HEK293 (cell line): ENCODE results near the gene KIAA0825.

Experiments used
- BCL11B ChIP-seq: fragments of 450-650 bp; formaldehyde crosslinking; IDR thresholded peaks from 2 replicates; pipeline ENCODE4 v1.5.1; 2016; ENCODE audit warnings: low read depth, missing biosample characterization, missing genetic modification characterization
- ELK4 ChIP-seq: IDR thresholded peaks from 2 replicates; pipeline ENCODE4 v1.6.1; 2011; ENCODE audit warnings: mild to moderate bottlenecking, low read depth, low read length, borderline replicate concordance
- FEZF1 ChIP-seq: fragments of 450-650 bp; formaldehyde crosslinking; IDR thresholded peaks from 2 replicates; pipeline ENCODE4 v1.5.1; 2016; ENCODE audit warnings: missing biosample characterization, missing genetic modification characterization
- INSM2 ChIP-seq: fragments of 450-650 bp; formaldehyde crosslinking; IDR thresholded peaks from 2 replicates; pipeline ENCODE4 v1.5.1; 2016; ENCODE audit warnings: missing biosample characterization, missing genetic modification characterization
- MYNN ChIP-seq: fragments of 450-650 bp; formaldehyde crosslinking; IDR thresholded peaks from 2 replicates; pipeline ENCODE4 v1.5.1; 2016; ENCODE audit warnings: missing biosample characterization, missing genetic modification characterization, borderline replicate concordance
- OVOL3 ChIP-seq: fragments of 450-650 bp; formaldehyde crosslinking; IDR thresholded peaks from 2 replicates; pipeline ENCODE4 v1.5.1; 2016; ENCODE audit warnings: missing biosample characterization, missing genetic modification characterization
- PRDM6 ChIP-seq: fragments of 450-650 bp; formaldehyde crosslinking; IDR thresholded peaks from 2 replicates; pipeline ENCODE4 v1.5.1; 2017; ENCODE audit warnings: missing biosample characterization, missing genetic modification characterization
- SETDB1 ChIP-seq: IDR thresholded peaks from one replicate; pipeline ENCODE4 v1.6.1; 2017; ENCODE audit warnings: mild to moderate bottlenecking, low read length, moderate library complexity, mixed read lengths; ENCODE audit not compliant: insufficient read length
- TRIM28 ChIP-seq: IDR thresholded peaks from 2 replicates; pipeline ENCODE4 v1.6.1; 2011; ENCODE audit warnings: low read length, control low read depth, borderline replicate concordance
- TSHZ1 ChIP-seq: fragments of 450-650 bp; formaldehyde crosslinking; IDR thresholded peaks from 2 replicates; pipeline ENCODE4 v1.5.1; 2016; ENCODE audit warnings: missing biosample characterization, missing genetic modification characterization, borderline replicate concordance
- WT1 ChIP-seq: fragments of 450-650 bp; formaldehyde crosslinking; IDR thresholded peaks from 2 replicates; pipeline ENCODE4 v1.5.1; 2016; ENCODE audit warnings: missing biosample characterization, missing genetic modification characterization
- YY1 ChIP-seq: fragments of 450-650 bp; formaldehyde crosslinking; IDR thresholded peaks from 2 replicates; pipeline ENCODE4 v1.5.1; 2018; ENCODE audit warnings: missing biosample characterization, missing genetic modification characterization
- YY2 ChIP-seq: fragments of 450-650 bp; formaldehyde crosslinking; IDR thresholded peaks from 2 replicates; pipeline ENCODE4 v1.5.1; 2016; ENCODE audit warnings: missing biosample characterization, missing genetic modification characterization
- ZBTB26 ChIP-seq: fragments of 450-650 bp; formaldehyde crosslinking; optimal IDR thresholded peaks from 2 replicates; pipeline ENCODE3; 2016; ENCODE audit warnings: missing biosample characterization, mild to moderate bottlenecking, missing genetic modification characterization
- ZBTB6 ChIP-seq: fragments of 450-650 bp; formaldehyde crosslinking; IDR thresholded peaks from 2 replicates; pipeline ENCODE4 v1.5.1; 2017; ENCODE audit warnings: missing biosample characterization, missing genetic modification characterization
- ZBTB7A ChIP-seq: fragments of 450-650 bp; formaldehyde crosslinking; IDR thresholded peaks from 2 replicates; pipeline ENCODE4 v1.5.1; 2016; ENCODE audit warnings: low read depth, missing biosample characterization, missing genetic modification characterization
- ZBTB8A ChIP-seq: fragments of 450-650 bp; formaldehyde crosslinking; IDR thresholded peaks from 2 replicates; pipeline ENCODE4 v1.5.1; 2016; ENCODE audit warnings: missing biosample characterization, missing genetic modification characterization
- ZNF184 ChIP-seq: fragments of 450-650 bp; IDR thresholded peaks from 2 replicates; pipeline ENCODE4 v1.5.1; 2018; ENCODE audit warnings: missing biosample characterization, mild to moderate bottlenecking, missing genetic modification characterization
- ZNF2 ChIP-seq: fragments of 450-650 bp; formaldehyde crosslinking; IDR thresholded peaks from 2 replicates; pipeline ENCODE4 v1.5.1; 2016; ENCODE audit warnings: missing biosample characterization, missing genetic modification characterization
- ZNF518A ChIP-seq: fragments of 450-650 bp; formaldehyde crosslinking; conservative IDR thresholded peaks from 2 replicates; pipeline ENCODE4 v1.5.1; 2016; ENCODE audit warnings: low read depth, missing biosample characterization, missing genetic modification characterization
- ZNF571 ChIP-seq: fragments of 450-650 bp; formaldehyde crosslinking; IDR thresholded peaks from 2 replicates; pipeline ENCODE4 v1.5.0; 2017; ENCODE audit warnings: missing biosample characterization, missing genetic modification characterization
- ZNF596 ChIP-seq: fragments of 450-650 bp; IDR thresholded peaks from 2 replicates; pipeline ENCODE4 v1.5.0; 2018; ENCODE audit warnings: missing biosample characterization, mild to moderate bottlenecking, missing genetic modification characterization, moderate library complexity
- ZNF626 ChIP-seq: fragments of 450-650 bp; sonication (Bioruptor Pico); formaldehyde crosslinking; IDR thresholded peaks from 2 replicates; pipeline ENCODE4 v1.5.1; 2018; ENCODE audit warnings: missing biosample characterization, missing genetic modification characterization, inconsistent platforms
- ZNF776 ChIP-seq: fragments of 450-650 bp; formaldehyde crosslinking; IDR thresholded peaks from 2 replicates; pipeline ENCODE4 v1.5.0; 2017; ENCODE audit warnings: missing biosample characterization, missing genetic modification characterization, borderline replicate concordance
- ZSCAN30 ChIP-seq: fragments of 450-650 bp; IDR thresholded peaks from 2 replicates; pipeline ENCODE4 v1.5.1; 2018; ENCODE audit warnings: missing biosample characterization, mild to moderate bottlenecking, missing genetic modification characterization, moderate library complexity

KIAA0825 gene

GRCh38 chr5:94469894-94470329, 148.5 kb downstream of the KIAA0825 start (continued):
- TF ChIP-seq SETDB1, result no peak
- peak; percentile 50; the same call in 1 of the 2 replicates for TF ChIP-seq ZSCAN30
- no peak for TF ChIP-seq ZBTB26 (tag by site-specific recombination)
- peak; percentile 100 for TF ChIP-seq TSHZ1 (tag by site-specific recombination)
- peak; percentile 98 for TF ChIP-seq OVOL3 (tag by site-specific recombination)
- no peak for TF ChIP-seq ZNF571 (tag by site-specific recombination)
- TF ChIP-seq PRDM6 (tag by site-specific recombination), result peak; percentile 100
- TF ChIP-seq YY1 (tag by site-specific recombination), result peak; percentile 9; the same call in 1 of the 2 replicates
- TF ChIP-seq TRIM28, result peak; percentile 26; the same call in 1 of the 2 replicates
- TF ChIP-seq ZBTB7A (tag by site-specific recombination), result no peak
- peak; percentile 100 for TF ChIP-seq WT1 (tag by site-specific recombination)
- no peak for TF ChIP-seq ZNF776 (tag by site-specific recombination)
- no peak for TF ChIP-seq YY2 (tag by site-specific recombination)
- peak; percentile 84 for TF ChIP-seq ZNF184
- TF ChIP-seq ZNF518A, result peak; percentile 56
- peak; percentile 99 for TF ChIP-seq FEZF1 (tag by site-specific recombination)
- no peak for TF ChIP-seq ELK4
- no peak; the same call in 1 of the 2 replicates for TF ChIP-seq ZBTB6 (tag by site-specific recombination)
- peak; percentile 58 for TF ChIP-seq ZBTB8A
- TF ChIP-seq ZNF626 (tag by site-specific recombination), result peak; percentile 93
- TF ChIP-seq MYNN (tag by site-specific recombination), result no peak
- TF ChIP-seq BCL11B, result peak; percentile 98
- peak; percentile 96 for TF ChIP-seq ZNF2 (tag by site-specific recombination)
- peak; percentile 99 for TF ChIP-seq INSM2 (tag by site-specific recombination)
- peak; percentile 72 for TF ChIP-seq ZNF596 (tag by site-specific recombination)
